ENCODE results near the gene GRM1.

Gene GRM1

DNA sequence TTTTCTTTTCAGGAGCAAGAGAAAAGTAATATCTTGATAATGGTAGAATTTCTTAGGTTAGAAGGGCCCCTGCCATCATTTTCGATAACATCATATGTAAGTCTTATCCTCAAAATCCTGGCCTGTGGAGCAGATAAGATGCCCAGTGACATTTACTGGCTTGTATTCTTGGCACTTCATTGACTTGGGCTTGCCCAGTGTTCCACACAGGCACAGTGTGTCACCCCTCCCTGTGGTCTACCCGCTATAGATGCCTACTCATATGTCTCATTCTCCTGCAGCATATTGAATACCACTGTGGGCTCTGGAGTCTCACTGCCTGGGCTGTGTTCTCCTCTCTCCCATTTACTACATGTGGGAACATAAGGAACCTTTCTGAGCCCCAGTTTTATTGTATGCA, 105.0 kb downstream of the GRM1 start:
- H3K4me1 ChIP-seq = no peaks in the 10 kb centered on the region
- no peaks in the 10 kb centered on the region for H3K27me3 ChIP-seq
- H3K36me3 ChIP-seq = no peaks in the 10 kb centered on the region
- H4K20me1 ChIP-seq = no peaks in the 10 kb centered on the region
- no peak overlapping the region for H3K4me2 ChIP-seq
- no peak overlapping the region for H3K27ac ChIP-seq
- no peaks in the 10 kb centered on the region for H3K9me3 ChIP-seq
- no peak overlapping the region for H3K9ac ChIP-seq
- H3K4me3 ChIP-seq = no peak overlapping the region
- TF ChIP-seq Cebpa-rat (IDR thresholded peaks at IDR 0.05) = no peak

DNA sequence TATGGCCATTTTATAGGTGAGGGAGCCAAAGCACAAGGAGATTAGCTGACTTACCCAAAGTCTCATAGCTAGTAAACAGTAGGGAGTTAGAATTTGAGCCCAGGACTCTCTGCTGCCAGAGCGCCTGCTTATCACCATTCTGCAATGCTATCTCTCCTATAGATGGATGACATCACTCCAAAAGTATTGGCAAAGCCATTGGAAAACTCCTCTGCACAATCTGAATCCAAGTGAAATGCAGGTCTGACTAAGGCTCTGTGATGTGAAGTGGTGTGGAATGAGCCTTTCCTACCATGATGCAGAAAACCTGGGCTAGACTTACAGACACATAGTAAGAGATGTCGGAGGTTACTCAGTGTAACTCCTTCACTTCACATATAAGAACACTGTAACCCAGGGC, 106.3 kb downstream of the GRM1 start:
- Histone ChIP-seq H3K36me3 (no peaks in the 10 kb centered on the region), H3K4me2 (no peak overlapping the region), H3K4me3 (no peak overlapping the region), H3K4me1 (no peaks in the 10 kb centered on the region), H3K9ac (no peak overlapping the region), H4K20me1 (no peaks in the 10 kb centered on the region), H3K27me3 (no peaks in the 10 kb centered on the region), H3K27ac (no peak overlapping the region), H3K9me3 (no peaks in the 10 kb centered on the region)
- no peak for TF ChIP-seq Cebpa-rat (IDR thresholded peaks at IDR 0.05)

DNA sequence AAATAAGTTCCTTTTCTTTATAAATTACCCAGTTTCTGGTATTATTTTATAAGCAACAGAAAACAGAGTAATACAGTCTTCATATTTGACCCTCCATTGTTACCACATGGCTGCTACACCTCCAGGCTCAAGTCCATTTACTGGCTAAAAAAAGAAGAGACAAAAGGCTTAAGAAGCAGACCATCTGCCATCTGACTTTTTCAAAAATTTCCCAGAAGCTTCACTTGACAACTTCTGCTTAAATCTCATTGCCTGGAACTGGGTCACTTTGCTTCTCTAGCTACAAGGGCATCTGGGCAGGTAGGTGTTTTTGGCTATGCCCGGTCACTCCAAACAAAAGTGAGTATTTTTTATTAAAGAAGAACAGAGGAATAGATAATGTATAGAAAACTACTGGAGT, 118.0 kb downstream of the GRM1 start:
- H3K27me3 ChIP-seq = no peaks in the 10 kb centered on the region
- no peak overlapping the region for H3K4me2 ChIP-seq
- no peaks in the 10 kb centered on the region for H3K9me3 ChIP-seq
- H3K4me3 ChIP-seq = no peak overlapping the region
- TF ChIP-seq Cebpa-rat (IDR thresholded peaks at IDR 0.05) = no peak
- no peaks in the 10 kb centered on the region for H3K36me3 ChIP-seq
- H4K20me1 ChIP-seq = no peaks in the 10 kb centered on the region
- H3K4me1 ChIP-seq = no peaks in the 10 kb centered on the region
- no peak overlapping the region for H3K27ac ChIP-seq
- no peak overlapping the region for H3K9ac ChIP-seq

DNA sequence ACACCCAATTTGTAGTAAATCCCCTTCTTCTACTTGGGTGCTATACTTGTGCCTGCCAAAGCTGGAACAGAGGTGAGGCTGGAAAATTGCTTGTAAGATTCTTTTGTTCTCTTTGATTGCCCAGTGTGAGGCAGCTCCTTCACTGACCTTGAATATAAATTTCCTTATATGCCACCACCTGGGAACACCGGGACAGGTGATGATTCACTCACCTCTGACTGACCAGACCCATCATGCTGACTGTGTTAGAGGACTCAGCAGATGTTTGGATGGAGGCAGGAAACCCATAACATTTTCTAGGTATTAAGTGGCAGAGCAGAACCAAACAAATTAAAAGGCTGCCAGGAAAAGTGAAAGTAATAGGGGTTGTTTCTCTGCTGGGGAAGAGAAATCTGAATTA, 120.9 kb downstream of the GRM1 start:
- Histone ChIP-seq H3K4me2 (no peak overlapping the region), H3K9me3 (no peaks in the 10 kb centered on the region), H3K27me3 (no peaks in the 10 kb centered on the region), H3K4me3 (no peak overlapping the region), H3K27ac (no peak overlapping the region), H4K20me1 (no peaks in the 10 kb centered on the region), H3K4me1 (no peaks in the 10 kb centered on the region), H3K9ac (no peak overlapping the region), H3K36me3 (no peaks in the 10 kb centered on the region)
- no peak for TF ChIP-seq Cebpa-rat (IDR thresholded peaks at IDR 0.05)

DNA sequence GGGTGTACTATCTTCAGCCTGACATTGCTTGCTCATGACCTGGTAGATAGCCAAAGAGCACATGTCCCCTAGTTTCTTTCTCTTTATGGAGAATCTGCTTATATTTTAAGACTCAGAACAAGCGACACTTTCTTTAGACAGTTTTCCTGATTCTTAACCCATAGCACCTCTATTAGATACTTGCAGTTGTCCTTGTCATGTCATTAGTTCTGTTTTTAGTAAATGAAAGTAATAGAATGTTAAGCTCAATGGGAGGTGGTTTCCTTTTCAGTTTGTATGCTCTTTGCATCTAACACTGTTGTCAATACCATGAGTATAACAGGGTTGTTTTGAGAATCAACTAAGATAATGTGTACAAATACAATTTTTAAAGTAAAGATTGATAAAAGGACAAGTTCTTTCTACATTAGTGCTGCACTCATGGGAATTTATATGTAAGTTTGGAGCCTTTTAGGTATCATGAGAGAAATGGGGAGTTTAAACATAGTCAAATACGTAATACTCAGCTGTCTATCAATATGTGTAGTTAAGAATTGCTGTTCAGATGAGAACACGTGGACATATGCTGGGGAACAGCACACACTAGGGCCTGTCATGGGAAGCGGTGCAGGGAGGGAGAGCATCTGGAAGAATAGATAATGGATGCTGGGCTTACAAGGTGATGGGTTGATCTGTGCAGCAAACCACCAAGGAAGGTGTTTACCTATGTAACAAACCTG, 124.3 kb downstream of the GRM1 start:
- no peak overlapping the region for H3K4me3 ChIP-seq
- no peak overlapping the region for H3K4me2 ChIP-seq

DNA sequence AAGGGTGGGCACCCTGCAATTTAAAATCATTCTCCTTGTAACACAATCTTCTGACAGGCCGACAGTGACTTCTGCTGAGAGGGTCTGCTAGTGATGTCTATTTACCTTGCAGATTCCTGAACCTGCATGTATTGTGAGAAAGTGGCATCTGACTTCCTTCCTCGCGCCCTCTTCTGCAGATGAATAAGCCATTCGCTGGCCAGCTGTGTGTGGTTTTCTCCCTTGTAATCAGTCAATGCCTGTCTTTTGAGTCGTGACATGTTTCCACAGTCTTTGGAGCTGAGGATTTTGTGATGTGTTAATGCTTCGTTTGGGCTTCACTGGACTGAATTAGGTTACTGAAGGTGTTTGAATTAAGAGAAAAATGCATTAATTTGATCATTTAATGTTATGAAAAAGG, 125.3 kb downstream of the GRM1 start:
- Histone ChIP-seq H3K4me1 (no peaks in the 10 kb centered on the region), H3K27ac (no peak overlapping the region), H3K9me3 (no peaks in the 10 kb centered on the region), H3K4me3 (no peak overlapping the region), H3K36me3 (no peaks in the 10 kb centered on the region), H3K4me2 (no peak overlapping the region), H3K9ac (no peak overlapping the region), H4K20me1 (no peaks in the 10 kb centered on the region), H3K27me3 (no peaks in the 10 kb centered on the region)
- no peak for TF ChIP-seq Cebpa-rat (IDR thresholded peaks at IDR 0.05)

More for the DNA sequence above, 124.3 kb downstream of the GRM1 start:
- no peaks in the 10 kb centered on the region for H3K9me3 ChIP-seq
- H3K9ac ChIP-seq = no peak overlapping the region
- TF ChIP-seq Cebpa-rat (IDR thresholded peaks at IDR 0.05) = no peak
- no peaks in the 10 kb centered on the region for H4K20me1 ChIP-seq
- H3K36me3 ChIP-seq = no peaks in the 10 kb centered on the region
- no peak overlapping the region for H3K27ac ChIP-seq
- H3K27me3 ChIP-seq = no peaks in the 10 kb centered on the region
- no peaks in the 10 kb centered on the region for H3K4me1 ChIP-seq

DNA sequence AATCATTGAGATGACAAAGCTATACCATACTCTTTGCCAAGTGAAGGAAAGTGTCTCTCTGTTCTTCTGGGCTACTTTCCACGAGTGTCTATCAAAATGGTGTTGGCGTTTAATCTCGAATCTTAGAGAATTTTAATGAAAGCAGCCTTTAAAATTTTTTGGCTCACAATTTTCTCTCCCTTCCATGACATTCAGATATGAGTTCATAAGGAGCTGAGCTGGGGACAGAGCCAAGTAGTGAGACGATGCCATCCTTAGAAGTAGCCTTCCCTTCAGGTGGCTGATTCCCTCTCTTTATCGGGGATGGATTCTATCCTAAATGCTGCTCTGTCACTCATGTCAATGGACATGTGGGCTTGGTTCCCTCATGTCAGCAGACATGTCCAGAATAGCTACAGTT, 132.8 kb downstream of the GRM1 start:
- Histone ChIP-seq H3K4me3 (no peak overlapping the region), H3K36me3 (no peaks in the 10 kb centered on the region), H4K20me1 (no peaks in the 10 kb centered on the region), H3K9me3 (no peaks in the 10 kb centered on the region), H3K27ac (no peak overlapping the region), H3K4me1 (no peaks in the 10 kb centered on the region), H3K9ac (no peak overlapping the region), H3K27me3 (no peaks in the 10 kb centered on the region), H3K4me2 (no peak overlapping the region)
- TF ChIP-seq Cebpa-rat (IDR thresholded peaks at IDR 0.05) = no peak

DNA sequence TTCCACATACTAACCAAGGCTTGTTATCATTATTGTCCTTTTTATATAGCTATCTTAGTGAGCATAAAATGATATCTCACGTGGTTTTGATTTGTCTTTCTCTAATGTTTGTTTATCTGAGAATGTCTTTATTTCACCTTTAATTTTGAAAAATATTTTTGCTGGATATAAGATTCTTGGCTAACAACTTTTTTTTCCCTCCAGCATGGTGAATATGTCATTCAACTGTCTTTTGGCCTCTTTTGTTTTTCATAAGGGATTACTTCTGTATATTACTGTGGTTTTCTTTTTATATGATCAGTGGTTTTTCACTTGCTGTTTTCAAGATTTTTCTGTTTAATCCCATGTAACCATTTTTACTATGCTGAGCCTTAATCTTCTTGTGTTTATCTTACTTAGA, 141.0 kb downstream of the GRM1 start:
- Histone ChIP-seq H3K9me3 (no peaks in the 10 kb centered on the region), H3K4me1 (no peaks in the 10 kb centered on the region), H3K4me3 (no peak overlapping the region), H3K36me3 (no peaks in the 10 kb centered on the region), H3K9ac (no peak overlapping the region), H3K27ac (no peak overlapping the region), H4K20me1 (no peaks in the 10 kb centered on the region), H3K27me3 (no peaks in the 10 kb centered on the region), H3K4me2 (no peak overlapping the region)
- TF ChIP-seq Cebpa-rat (IDR thresholded peaks at IDR 0.05) = no peak

DNA sequence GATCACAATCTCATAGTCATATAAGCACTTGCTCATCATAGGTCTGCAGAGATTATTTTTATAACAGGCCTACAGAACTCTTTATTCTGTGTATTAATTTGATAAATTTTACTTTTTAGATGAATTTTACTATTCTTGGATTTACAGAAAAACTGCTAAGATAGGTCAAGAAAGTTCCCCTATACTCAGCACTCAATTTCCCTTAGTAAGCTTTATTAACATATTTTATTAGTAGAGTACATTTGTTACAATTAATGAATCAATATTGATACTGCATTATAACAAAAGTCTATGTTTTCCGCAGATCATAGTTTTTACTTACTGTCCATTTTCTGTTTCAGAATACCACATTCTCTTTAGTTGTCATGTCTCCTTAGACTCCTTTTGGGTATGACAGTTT, 148.9 kb downstream of the GRM1 start:
- Histone ChIP-seq H3K27me3 (no peaks in the 10 kb centered on the region), H3K27ac (no peak overlapping the region), H3K9ac (no peak overlapping the region)

DNA sequence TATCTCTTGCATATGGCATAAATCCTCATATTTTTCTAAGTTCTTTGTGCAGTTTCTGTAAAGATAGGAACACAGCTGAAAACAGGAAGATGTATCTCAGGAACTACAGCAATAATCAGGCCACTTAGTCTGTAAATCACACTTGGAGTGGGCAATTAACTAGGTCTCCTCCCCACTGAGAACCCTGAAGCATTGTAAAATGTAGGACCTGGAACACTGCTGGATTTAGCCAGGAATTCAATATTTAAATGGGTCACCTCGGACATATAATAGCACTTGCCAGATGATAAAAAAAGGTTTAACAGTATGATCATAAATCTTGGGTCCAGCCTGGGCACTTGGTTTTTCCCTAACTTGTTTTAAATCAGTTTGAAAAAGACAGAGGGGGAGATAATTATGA, 155.0 kb downstream of the GRM1 start:
- TF ChIP-seq Cebpa-rat (IDR thresholded peaks at IDR 0.05) = no peak

More for the DNA sequence above, 148.9 kb downstream of the GRM1 start:
- H4K20me1 ChIP-seq = no peaks in the 10 kb centered on the region
- TF ChIP-seq Cebpa-rat (IDR thresholded peaks at IDR 0.05) = no peak
- H3K9me3 ChIP-seq = no peaks in the 10 kb centered on the region
- H3K4me1 ChIP-seq = no peaks in the 10 kb centered on the region
- H3K36me3 ChIP-seq = no peaks in the 10 kb centered on the region
- H3K4me3 ChIP-seq = no peak overlapping the region
- no peak overlapping the region for H3K4me2 ChIP-seq

DNA sequence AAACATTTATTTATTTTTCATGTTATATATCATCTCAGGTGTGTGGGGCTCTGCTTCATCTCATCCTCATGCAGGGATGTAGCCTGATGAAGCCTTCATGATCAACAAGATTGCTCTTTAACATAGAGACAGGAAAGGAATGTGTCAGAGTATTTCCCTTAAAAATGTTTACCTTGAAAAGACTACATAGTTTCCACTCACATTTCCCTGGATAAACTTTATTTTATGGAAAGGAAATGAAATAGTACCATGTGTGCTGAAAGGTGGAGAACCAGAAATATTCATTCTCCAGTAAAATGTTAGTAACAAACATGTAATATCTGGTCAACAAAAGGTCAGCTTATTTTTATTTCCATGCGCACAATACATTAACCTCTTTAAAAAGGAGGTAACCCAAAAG, 155.8 kb downstream of the GRM1 start:
- no peaks in the 10 kb centered on the region for H3K36me3 ChIP-seq
- H3K4me1 ChIP-seq = no peaks in the 10 kb centered on the region
- no peak for TF ChIP-seq Cebpa-rat (IDR thresholded peaks at IDR 0.05)

More for the DNA sequence above, 155.0 kb downstream of the GRM1 start:
- no peaks in the 10 kb centered on the region for H3K4me1 ChIP-seq
- H3K9ac ChIP-seq = no peak overlapping the region
- no peaks in the 10 kb centered on the region for H3K36me3 ChIP-seq
- H3K4me3 ChIP-seq = no peak overlapping the region
- no peaks in the 10 kb centered on the region for H3K9me3 ChIP-seq
- no peak overlapping the region for H3K27ac ChIP-seq
- no peaks in the 10 kb centered on the region for H3K27me3 ChIP-seq
- no peaks in the 10 kb centered on the region for H4K20me1 ChIP-seq
- H3K4me2 ChIP-seq = no peak overlapping the region

More for the DNA sequence above, 155.8 kb downstream of the GRM1 start:
- Histone ChIP-seq H3K4me3 (no peak overlapping the region), H4K20me1 (no peaks in the 10 kb centered on the region), H3K27me3 (no peaks in the 10 kb centered on the region), H3K4me2 (no peak overlapping the region), H3K27ac (no peak overlapping the region), H3K9me3 (no peaks in the 10 kb centered on the region), H3K9ac (no peak overlapping the region)
